HEK293 (cell line): Measurements from ENCODE around the gene ZNF469.

Experiments
- WT1 ChIP-seq: fragments of 450-650 bp; formaldehyde crosslinking; IDR thresholded peaks from 2 replicates; pipeline ENCODE4 v1.5.1; 2016; ENCODE audit warnings: missing biosample characterization, missing genetic modification characterization
- YY1 ChIP-seq: fragments of 450-650 bp; formaldehyde crosslinking; IDR thresholded peaks from 2 replicates; pipeline ENCODE4 v1.5.1; 2018; ENCODE audit warnings: missing biosample characterization, missing genetic modification characterization
- ZFP69B ChIP-seq: fragments of 450-650 bp; formaldehyde crosslinking; IDR thresholded peaks from 2 replicates; pipeline ENCODE4 v1.5.1; 2016; ENCODE audit warnings: missing biosample characterization, missing genetic modification characterization
- ZNF138 ChIP-seq: fragments of 450-650 bp; formaldehyde crosslinking; IDR thresholded peaks from 2 replicates; pipeline ENCODE4 v1.5.1; 2016; ENCODE audit warnings: missing biosample characterization, missing genetic modification characterization, borderline replicate concordance
- ZNF274 ChIP-seq, 2 experiments: fragments of 200-500 bp in 1 of 2; fragments of 450-650 bp in 1 of 2; sonication (Bioruptor generic) in 1 of 2; formaldehyde crosslinking in 1 of 2; IDR thresholded peaks; 2 replicates each; pipeline versions ENCODE4 v1.5.1 to v1.6.1; 2014 to 2016; ENCODE audit warnings: borderline replicate concordance in 1 of 2, inconsistent platforms in 1 of 2, low read length in 1 of 2, missing biosample characterization in 1 of 2, missing genetic modification characterization in 1 of 2
- ZNF37A ChIP-seq: fragments of 450-650 bp; IDR thresholded peaks from 2 replicates; pipeline ENCODE4 v1.5.1; 2018; ENCODE audit warnings: missing biosample characterization, missing genetic modification characterization
- ZNF530 ChIP-seq: fragments of 450-650 bp; formaldehyde crosslinking; IDR thresholded peaks from 2 replicates; pipeline ENCODE4 v1.5.1; 2016; ENCODE audit warnings: low read depth, missing biosample characterization, missing genetic modification characterization
- ZNF548 ChIP-seq: fragments of 450-650 bp; formaldehyde crosslinking; IDR thresholded peaks from 2 replicates; pipeline ENCODE4 v1.5.1; 2016; ENCODE audit warnings: missing biosample characterization, missing genetic modification characterization
- ZNF561 ChIP-seq: fragments of 450-650 bp; IDR thresholded peaks from 2 replicates; pipeline ENCODE4 v1.5.1; 2018; ENCODE audit warnings: missing biosample characterization, missing genetic modification characterization, borderline replicate concordance
- ZNF654 ChIP-seq: fragments of 450-650 bp; formaldehyde crosslinking; IDR thresholded peaks from 2 replicates; pipeline ENCODE4 v1.5.1; 2016; ENCODE audit warnings: low read depth, missing biosample characterization, missing genetic modification characterization
- ZNF776 ChIP-seq: fragments of 450-650 bp; formaldehyde crosslinking; IDR thresholded peaks from 2 replicates; pipeline ENCODE4 v1.5.0; 2017; ENCODE audit warnings: missing biosample characterization, missing genetic modification characterization, borderline replicate concordance
- ZSCAN30 ChIP-seq: fragments of 450-650 bp; IDR thresholded peaks from 2 replicates; pipeline ENCODE4 v1.5.1; 2018; ENCODE audit warnings: missing biosample characterization, mild to moderate bottlenecking, missing genetic modification characterization, moderate library complexity
- TF ChIP-seq, protein P1 (sequence below): fragments of 450-650 bp; formaldehyde crosslinking; IDR thresholded peaks from 2 replicates; pipeline ENCODE4 v1.5.1; 2016; ENCODE audit warnings: missing biosample characterization, missing genetic modification characterization
- TF ChIP-seq, protein P2 (sequence below): fragments of 450-650 bp; formaldehyde crosslinking; IDR thresholded peaks from 2 replicates; pipeline ENCODE4 v1.5.1; 2017; ENCODE audit warnings: missing biosample characterization, missing genetic modification characterization

- TF ChIP-seq, protein P1, sequence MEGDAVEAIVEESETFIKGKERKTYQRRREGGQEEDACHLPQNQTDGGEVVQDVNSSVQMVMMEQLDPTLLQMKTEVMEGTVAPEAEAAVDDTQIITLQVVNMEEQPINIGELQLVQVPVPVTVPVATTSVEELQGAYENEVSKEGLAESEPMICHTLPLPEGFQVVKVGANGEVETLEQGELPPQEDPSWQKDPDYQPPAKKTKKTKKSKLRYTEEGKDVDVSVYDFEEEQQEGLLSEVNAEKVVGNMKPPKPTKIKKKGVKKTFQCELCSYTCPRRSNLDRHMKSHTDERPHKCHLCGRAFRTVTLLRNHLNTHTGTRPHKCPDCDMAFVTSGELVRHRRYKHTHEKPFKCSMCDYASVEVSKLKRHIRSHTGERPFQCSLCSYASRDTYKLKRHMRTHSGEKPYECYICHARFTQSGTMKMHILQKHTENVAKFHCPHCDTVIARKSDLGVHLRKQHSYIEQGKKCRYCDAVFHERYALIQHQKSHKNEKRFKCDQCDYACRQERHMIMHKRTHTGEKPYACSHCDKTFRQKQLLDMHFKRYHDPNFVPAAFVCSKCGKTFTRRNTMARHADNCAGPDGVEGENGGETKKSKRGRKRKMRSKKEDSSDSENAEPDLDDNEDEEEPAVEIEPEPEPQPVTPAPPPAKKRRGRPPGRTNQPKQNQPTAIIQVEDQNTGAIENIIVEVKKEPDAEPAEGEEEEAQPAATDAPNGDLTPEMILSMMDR (tag by site-specific recombination) = no peak
- TF ChIP-seq ZSCAN30 (no peak), ZNF654 (no peak), WT1 (no peak), ZNF561 (tag by site-specific recombination) (no peak), ZNF274 (IDR thresholded peaks at IDR 0.05; ENCODE audit: low read length) (no peak), ZNF274 (tag by site-specific recombination; IDR thresholded peaks at IDR 0.05; ENCODE audit: borderline replicate concordance) (no peak), ZFP69B (tag by site-specific recombination) (no peak), ZNF530 (tag by site-specific recombination) (no peak), ZNF548 (tag by site-specific recombination) (no peak), YY1 (tag by site-specific recombination) (no peak), ZNF138 (tag by site-specific recombination) (no peak), ZNF776 (tag by site-specific recombination) (no peak), ZNF37A (tag by site-specific recombination) (no peak)
- TF ChIP-seq, protein P2, sequence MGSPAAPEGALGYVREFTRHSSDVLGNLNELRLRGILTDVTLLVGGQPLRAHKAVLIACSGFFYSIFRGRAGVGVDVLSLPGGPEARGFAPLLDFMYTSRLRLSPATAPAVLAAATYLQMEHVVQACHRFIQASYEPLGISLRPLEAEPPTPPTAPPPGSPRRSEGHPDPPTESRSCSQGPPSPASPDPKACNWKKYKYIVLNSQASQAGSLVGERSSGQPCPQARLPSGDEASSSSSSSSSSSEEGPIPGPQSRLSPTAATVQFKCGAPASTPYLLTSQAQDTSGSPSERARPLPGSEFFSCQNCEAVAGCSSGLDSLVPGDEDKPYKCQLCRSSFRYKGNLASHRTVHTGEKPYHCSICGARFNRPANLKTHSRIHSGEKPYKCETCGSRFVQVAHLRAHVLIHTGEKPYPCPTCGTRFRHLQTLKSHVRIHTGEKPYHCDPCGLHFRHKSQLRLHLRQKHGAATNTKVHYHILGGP (tag by site-specific recombination) = no peak
Measured at GRCh38 chr16:88387180-88387765, 4.5 kb downstream of the ZNF469 start.
